ENCODE measurements around the gene SSR2.
A peak's percentile ranks its signal among the peaks of the same experiment; 100 is the strongest.
"Not testable (repeated sequence)": the region's sequence is repeated elsewhere in the genome, so short reads cannot be mapped to it uniquely, and the experiment has no call there.

Gene SSR2

DNA sequence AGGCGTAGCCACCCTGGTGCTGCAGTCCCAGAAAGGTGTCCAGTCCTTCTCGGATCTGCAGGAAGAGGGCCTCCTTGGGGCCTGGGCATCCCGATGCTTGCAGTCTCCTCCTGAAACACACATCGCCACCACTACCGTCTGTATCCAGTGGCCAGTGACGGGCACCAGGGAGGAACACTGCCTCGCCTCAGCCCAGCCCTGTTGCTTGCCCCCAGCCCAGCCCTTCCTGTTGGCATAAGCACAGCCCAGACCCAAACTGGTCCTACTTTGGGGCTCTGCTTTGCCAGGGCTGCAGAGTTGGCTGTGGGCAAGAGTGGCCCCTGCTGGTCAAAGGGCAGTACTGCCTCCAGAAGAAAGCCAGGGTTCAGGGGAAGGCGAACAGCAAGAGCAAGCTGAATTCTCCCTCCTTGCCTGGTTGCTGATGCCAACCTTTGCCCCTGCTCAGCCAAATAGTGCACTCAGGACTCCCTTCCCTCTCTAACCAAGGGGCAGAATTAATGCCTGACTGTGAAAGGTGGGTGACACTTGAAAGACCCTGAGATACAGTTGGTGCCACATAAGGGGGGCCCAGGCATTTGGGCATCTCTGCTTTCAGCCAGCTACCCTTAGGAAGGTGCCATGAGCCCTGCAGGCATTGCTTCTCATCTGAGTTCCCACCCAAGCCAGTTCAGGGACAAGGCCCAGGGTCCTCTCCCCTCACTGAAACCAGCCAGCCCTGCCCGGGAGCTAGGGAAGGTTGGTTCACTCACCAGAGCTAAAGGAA lies 31.3 kb downstream of the SSR2 start:
- DNase-seq, result peak; percentile 51

GRCh38 chr1:155984903-155985645 lies 35.7 kb downstream of the SSR2 start:
- not testable (repeated sequence) for DNase-seq

DNA sequence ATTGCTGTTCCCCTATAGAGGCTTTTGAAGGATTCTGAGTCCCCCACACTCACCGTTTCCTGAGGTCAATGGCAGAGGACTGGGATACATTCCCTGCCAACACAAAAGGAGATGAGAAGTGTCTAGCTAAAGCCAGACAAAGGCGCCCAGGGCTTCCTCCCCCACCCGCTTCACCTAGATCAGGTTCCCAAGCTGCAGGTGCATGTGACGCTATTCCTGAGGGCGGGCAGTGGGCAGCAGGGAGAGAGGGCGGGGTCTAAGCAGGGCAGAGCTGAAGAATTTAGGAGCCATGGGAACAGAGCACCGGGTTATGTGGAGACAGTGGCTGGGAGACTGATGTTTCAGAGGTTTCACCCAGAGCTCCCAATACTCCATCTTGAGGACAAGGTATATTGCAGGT lies 36.4 kb downstream of the SSR2 start:
- DNase-seq, result peak; percentile 44

DNA sequence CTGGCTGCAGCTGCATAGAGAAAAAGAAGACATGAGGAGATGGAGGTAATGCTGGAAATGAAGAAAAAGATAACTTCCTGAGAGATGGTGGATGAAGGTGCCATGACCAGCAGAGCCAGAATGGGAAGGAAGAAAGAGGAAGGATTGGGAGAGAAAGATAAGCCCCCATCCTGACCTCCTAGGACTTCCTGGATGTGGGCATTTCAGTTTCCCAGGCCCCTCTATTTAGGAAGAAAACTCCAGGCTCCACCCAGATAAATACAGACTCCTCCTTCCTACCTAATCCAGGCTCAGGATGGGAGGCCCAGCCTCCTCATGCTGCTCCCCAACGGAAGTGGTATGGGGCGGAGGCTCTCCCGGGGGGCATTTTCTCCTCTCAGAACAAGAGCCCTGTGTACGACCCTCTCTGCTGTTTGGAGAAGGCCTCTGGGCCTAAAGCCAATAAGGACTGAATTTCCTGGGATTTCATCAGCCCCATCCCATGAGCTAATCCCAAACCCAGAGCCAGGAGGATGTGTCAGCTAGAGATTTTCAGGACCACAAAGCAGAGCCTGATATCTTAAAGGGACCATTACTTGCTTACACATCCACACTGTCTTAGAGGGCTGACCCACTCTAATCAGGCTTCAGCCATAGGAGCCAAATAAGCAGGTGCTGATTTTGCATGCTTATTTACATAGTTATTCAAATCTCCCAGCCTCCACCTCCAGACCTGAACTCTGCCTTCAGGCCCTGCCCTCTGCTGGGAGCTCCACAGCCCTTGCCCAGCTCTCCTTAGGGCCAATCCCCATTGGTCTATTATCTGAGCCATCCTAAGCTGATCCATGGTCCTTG lies 37.3 kb downstream of the SSR2 start:
- peak; percentile 22 for DNase-seq

- DNase-seq, result no peak
These were observed 38.6 kb downstream of the SSR2 start for GRCh38 chr1:155982106-155982505.

DNA sequence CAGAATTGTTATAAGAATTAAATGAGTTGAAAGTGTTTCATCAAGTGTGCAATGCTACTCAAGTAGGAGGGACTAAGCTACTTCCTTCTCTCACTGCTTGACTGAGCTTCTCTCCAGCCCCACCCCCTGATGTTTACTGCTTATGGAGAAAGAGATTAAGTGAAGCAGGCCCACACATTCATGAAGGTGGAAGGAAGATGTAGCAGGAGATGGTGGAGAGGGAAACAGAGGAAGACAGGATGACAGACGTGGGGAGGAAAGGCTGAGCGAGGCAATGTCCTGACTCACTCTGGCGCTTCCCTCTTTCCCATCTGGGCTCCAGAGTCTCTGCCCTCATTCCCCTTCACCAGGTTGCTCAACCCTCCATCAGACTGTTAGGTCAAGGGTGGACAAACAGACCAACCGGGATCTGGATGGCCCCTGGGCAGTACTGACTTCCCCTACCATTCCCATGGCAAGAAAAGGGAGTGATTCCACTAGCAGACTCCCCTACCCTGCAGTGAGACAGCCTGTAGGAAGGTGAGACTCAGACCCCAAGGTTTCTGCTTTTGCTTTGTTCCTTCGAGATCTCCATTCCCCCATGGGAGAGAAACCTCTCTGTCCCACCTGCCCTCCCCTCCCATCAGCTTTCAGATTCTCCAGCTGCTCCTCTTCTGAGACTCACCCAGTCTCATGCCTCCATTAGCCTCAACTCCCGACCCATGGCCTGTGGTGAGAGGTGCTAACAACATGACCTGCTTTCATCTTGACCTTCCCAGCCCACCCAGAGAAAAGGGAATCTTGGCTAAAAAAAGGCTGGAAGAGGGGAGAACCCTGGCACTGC lies 39.3 kb downstream of the SSR2 start:
- no peak for DNase-seq

DNA sequence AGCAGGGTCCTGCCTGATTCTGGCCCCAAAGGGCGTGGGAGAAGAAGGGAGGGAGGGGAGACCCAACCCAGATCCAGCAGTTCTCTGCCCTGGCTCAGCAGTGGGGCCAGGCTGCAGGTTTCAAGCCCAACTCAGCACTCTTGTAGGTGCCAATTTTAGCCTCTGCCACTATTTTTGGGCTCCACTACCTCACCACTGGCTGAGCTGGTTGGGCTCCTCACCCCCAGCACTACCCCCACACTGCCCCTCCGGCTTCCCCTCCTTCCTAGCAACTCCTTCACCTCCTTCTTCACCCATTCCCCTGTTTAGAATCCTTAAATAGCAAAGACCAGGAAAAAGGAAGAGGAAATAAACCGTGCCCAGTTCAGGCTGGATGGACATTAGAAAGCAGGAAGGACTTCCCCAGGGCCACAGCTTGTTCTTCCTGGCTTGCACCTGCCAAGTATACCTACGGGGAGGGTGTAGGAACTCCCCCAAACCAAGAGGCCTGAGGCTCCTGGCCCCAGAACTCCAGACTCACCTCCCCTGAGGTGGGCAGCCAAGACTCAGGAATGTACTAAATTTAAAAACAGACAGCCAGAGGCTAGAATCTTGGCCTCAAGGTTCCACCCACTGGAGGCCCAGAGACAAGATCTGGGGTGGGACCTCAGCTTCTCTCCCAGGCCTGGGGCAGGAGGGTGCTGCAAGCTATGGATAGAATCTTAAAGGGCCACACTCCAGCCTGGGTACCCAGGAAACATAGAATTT lies 41.0 kb downstream of the SSR2 start:
- no peak for DNase-seq

DNA sequence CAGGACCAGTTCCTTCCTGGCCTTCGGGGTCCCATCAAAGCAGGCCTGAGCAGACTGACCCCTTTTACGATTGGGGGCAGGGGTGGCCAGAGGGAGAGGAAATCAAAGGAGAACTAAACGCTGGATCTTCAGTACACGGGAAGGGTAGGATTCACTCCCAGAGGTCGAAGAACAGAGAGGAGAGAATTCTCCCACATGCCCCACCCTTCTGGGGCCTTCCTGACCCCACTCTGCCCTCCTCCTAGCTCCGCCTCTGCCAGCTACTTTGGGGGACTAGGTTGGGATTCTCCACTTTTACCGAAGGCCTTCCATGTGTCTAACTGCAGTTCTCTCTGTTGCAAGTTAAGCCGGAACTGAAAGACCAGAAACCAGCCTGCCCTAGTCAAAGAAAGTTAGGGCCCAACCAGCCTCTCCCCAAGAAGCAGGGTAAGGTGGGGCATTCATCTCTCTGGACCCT lies 41.8 kb downstream of the SSR2 start:
- DNase-seq, result no peak

- peak; percentile 47 for DNase-seq
These were observed 42.3 kb downstream of the SSR2 start, which contains the start of gene ARHGEF2 for GRCh38 chr1:155978325-155978972. ARHGEF2 (minus strand) TSS chr1:155978547; CDS start chr1:155978427, 120 bp downstream.

DNA sequence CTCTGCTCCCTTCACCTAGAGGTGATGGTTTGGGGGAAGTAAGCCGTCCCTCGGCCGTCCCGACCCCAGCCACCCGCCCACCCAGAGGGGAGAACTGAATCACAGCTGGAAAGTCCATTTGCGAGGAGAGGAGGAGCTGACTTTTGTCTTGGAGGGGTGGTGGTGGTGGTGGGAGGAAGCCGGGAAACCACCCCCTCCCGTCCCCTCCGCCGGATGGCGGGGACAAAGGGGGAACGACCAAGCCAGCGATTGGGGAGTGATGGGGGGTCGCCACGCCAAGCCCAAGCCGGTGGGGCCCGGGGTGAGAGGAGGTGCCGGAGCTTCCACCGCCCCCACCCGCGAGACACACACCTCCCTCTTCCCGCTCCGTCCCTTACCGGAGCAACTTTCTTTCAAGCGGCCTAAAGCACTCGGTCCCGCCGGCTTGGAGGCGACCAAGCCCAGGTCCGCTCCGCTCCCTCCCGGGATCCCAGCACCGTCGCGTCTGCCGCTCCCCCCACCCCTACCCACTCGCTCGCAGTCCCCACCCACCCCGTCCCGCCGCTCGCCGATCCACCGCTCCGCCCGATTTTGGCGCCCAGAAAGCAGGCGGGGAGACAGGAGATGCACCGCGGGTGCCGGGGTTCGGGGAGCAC lies 42.9 kb downstream of the SSR2 start:
- DNase-seq, result peak; percentile 41

- DNase-seq, result peak; percentile 41
These were observed 43.6 kb downstream of the SSR2 start for GRCh38 chr1:155976913-155977689.

- DNase-seq, result peak; percentile 89
These were observed 44.5 kb downstream of the SSR2 start for GRCh38 chr1:155976062-155976912.

DNA sequence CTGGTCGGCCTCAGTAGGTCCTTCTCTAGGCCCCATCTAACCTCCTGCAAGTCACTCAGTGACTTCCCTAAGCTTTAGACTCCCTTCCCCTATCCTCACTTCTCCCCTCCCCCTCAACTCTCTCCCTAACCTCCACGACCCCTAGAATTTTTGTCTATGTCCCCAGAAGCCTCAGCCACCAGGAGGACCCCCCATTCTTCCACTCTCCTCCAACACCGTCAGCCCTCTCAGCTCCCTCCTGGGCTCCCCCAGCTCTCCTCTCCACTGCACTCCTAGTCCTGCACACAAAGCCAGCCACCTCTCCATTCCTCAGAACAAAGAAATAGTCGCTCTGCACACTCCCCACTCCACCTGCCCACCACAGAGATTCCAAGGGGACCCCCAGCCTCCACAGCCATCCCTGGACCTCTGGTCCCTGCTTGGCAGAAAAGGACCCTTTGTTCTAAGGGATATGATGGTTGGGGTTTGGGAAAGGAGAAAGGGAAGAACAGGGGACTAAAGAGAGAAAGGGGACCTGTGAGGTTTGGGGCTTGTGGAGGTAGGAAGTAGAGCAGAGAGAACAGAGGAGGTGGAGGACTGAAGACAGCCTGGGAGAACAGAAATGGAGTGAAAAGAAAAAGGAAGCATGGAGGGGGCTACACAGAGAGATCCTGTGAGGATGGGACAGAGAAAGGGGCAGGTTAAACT lies 45.2 kb downstream of the SSR2 start:
- peak; percentile 20 for DNase-seq

- peak; percentile 71 for DNase-seq
These were observed 46.3 kb downstream of the SSR2 start for GRCh38 chr1:155974208-155975115.

DNA sequence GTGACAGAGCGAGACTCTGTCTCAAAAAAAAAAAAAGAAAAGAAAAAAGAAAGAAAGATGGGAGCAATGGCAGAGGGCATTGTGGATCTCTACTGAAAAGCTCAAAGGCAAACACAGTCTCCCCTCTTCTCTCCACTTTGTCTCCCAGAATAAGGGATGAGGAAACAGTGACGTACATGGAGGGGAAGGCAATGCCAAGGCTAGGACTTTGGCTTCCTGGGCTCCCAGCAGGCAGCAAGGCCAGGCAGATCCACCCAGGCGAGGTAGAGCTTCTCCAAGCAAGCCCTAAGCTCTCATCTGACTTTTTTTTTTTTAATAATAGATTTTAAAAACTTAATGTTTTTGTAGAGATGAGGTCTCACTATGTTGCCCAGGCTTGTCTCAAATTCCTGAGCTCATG lies 47.0 kb downstream of the SSR2 start:
- DNase-seq, result no peak

- DNase-seq, result no peak
These were observed 48.6 kb downstream of the SSR2 start for GRCh38 chr1:155971910-155972809.

Measured in NCI-H1105 treated with DMSO at 0.1 percent for 48 hours (cell line).